ENCODE data around the gene ELOA. TPM values are rescaled to one million over a fixed set of nuclear protein-coding genes. Genes with fewer than 3 reads are reported as not detected.

Gene ELOA
- total and polyA plus RNA-seq, 9 of the 15 experiments (the other 6 are each of a cell fraction or from before 2014, with no cell fraction given), result 31.9 to 98.6 (median 61.3) TPM

DNA sequence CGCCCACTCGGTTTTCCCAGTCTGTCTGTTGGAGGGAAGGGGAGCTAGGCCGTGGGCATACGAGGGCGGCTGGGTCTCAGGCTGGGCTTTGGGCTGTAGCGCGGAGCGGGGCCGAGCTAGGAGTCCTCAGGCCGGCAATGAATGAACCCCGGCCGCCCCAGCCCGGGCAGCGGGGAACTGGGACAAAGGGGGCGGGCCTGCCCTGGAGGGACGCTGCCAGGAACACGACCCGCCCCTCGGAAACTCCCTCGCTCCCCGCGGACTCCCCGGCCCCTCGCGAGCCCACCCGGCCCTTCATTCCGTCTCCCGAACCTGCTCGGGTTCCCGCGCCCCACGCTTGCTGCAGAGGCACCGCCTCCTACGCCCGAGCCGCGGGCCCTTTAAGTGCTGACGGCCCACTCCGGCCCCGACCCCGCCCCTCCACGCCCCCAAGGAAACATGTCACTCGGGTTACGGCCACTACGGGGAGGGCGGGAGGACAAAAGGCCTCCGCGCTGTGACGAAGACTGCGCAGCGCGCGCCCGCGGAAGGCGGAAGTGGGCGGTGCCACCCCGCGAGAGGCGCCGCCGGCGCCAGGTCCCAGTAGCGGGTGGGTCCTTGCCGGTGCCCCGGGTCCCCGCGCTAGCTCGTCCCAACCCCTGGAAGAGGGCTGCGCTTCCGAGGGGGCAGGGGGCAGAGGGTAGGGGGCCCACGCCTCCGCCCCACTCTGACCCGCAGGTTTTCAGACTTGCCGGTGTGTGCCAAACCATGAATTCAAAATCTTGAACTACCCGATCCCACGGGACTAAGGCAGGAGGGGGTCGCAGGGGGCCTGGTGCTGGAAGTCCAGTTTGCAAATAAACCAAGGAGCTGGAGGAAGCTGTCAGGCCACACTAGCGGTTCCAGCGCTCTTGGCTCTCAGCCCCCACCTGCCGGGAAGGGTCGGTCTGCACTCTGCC lies 57.4 kb downstream of the ELOA start, which contains the start of gene GALE (continued):
- TF ChIP-seq, protein P1, sequence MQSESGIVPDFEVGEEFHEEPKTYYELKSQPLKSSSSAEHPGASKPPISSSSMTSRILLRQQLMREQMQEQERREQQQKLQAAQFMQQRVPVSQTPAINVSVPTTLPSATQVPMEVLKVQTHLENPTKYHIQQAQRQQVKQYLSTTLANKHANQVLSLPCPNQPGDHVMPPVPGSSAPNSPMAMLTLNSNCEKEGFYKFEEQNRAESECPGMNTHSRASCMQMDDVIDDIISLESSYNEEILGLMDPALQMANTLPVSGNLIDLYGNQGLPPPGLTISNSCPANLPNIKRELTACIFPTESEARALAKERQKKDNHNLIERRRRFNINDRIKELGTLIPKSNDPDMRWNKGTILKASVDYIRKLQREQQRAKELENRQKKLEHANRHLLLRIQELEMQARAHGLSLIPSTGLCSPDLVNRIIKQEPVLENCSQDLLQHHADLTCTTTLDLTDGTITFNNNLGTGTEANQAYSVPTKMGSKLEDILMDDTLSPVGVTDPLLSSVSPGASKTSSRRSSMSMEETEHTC (IDR thresholded peaks at IDR 0.05), result no peak
- no peak for TF ChIP-seq ZNF3 (CRISPR knock-in tag; IDR thresholded peaks at IDR 0.05)
- no peak for TF ChIP-seq DLX4 (CRISPR knock-in tag; IDR thresholded peaks at IDR 0.05)
- no peak for TF ChIP-seq HEY1 (CRISPR knock-in tag; IDR thresholded peaks at IDR 0.05; ENCODE audit: borderline replicate concordance)
- TF ChIP-seq BMI1 (IDR thresholded peaks at IDR 0.05; ENCODE audit: low read length), result no peak
- TF ChIP-seq ADNP (tag; IDR thresholded peaks at IDR 0.05), result no peak
- TF ChIP-seq THAP7 (CRISPR knock-in tag; IDR thresholded peaks at IDR 0.05), result no peak
- TF ChIP-seq ZNF766 (CRISPR knock-in tag; conservative IDR thresholded peaks at IDR 0.05), result no peak
- TF ChIP-seq DDX20 (tag; IDR thresholded peaks at IDR 0.05; ENCODE audit: low read depth), result no peak
- peak; percentile 71 to 88 for TF ChIP-seq SIN3A (IDR thresholded peaks at IDR 0.05; ENCODE audit: borderline replicate concordance in 2 of 2, control insufficient read depth in 1 of 2, low read depth in 2 of 2, low read length in 2 of 2)
- no peak for TF ChIP-seq EWSR1 (IDR thresholded peaks at IDR 0.05; ENCODE audit: borderline replicate concordance, low read depth, partially characterized antibody)
- peak; percentile 86; the same call in 1 of the 2 replicates for TF ChIP-seq KLF13 (tag; IDR thresholded peaks at IDR 0.05; ENCODE audit: borderline replicate concordance, low read depth)
- no peak; the same call in 1 of the 2 replicates for TF ChIP-seq HDAC2 (IDR thresholded peaks at IDR 0.05)
- TF ChIP-seq RREB1 (CRISPR knock-in tag; IDR thresholded peaks at IDR 0.05), result no peak
- no peak for TF ChIP-seq THRA (IDR thresholded peaks at IDR 0.05)

All from K562 (cell line).